GM19463 (cell line): ENCODE results near the gene ST3GAL5.
"Not testable (repeated sequence)": the region's sequence is repeated elsewhere in the genome, so short reads cannot be mapped to it uniquely, and the experiment has no call there.

Source experiments
- ATAC-seq: cut with Tn5 transposase; IDR thresholded peaks from one replicate; pipeline ENCODE4 v1.9.1; 2021; ENCODE audit warnings: mild to moderate bottlenecking, moderate library complexity; ENCODE audit not compliant: unreplicated experiment

The ST3GAL5 gene

DNA sequence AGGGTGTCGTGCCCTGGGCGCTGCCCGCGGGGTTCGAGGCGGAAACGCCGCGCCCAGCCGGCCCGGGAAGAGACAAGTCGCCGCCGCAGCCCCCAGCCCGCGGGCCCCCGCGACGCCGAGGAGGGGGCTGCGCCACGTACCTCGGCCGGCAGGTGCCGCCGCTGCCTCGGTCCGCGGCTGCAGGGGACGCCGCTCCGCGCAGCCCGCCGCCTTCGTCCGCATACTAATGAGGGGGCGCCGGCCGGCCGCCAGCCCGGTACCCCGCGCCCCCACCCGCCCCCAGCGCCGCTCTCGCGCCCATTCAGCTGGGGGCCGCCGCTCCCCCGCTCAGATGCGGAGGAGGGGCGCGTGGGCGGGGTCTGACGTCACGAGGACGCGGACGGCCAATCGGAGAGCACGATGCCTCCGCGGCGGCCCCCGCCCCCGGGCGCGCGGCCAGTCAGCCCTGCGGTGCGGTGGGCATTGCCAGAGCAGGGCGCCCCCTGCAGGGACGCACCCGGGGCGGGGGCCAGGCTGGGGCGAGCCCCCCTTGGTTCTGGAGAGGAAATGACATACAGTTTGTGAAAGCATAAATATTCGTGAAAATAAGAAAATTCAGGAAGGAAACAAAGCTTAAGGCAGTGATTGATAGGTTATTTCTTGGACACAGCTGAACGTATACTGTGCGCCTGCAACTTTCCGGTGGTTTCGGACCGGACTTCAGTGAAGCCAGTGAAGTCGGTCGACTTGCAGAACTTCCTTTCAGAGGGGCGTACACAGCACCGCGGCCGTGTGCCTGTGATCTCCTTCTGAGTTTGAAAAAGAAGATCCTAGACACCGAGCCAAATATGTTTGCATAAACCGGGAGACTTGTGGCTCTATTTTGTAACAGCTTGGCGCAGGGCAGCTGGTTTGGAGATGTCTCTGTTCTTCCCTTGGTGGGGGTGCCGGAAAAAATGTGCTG, at the start of gene ST3GAL5:
ST3GAL5 (minus strand) TSS at position 307 of the 943 bp plus-strand sequence; CDS start at position 222, 85 bp downstream.
- peak; percentile 80 for ATAC-seq

DNA sequence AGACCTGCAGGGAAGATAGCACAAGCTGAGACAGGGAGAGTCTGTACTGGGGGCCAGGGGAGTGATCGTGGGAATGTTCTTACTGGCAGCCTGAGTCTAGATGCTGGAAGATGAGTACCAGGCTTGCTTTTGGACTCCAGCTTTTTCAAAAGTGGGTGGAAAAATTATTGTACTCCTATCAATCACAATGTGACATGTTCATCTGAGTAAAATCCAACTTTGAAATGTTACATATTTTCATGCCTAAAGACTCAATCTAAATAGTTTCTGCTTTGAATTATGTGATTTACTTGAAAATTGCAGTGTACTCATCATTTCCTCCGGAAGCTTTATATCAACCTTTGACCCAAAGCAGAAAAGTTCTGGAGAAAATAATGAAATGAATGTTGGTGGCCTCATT, 49.7 kb upstream of the ST3GAL5 start:
- ATAC-seq: no peak

DNA sequence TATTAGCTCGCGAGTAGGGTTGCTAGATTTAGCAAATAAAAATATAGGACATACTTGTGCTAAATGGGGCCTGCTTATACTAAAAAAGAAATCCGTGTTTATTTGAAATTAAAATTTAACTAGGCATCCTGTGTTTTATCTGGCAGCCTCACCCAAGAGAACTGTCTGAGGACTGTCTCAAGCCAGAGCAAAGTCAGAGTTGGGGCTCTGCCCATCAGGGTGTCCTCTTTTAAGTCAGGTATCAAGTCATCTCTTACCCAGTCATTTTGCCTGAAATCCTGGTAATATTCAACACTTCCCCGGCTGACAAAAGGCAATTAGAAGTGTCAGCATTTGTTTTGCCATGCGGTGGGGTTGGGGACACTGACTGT, 48.3 kb upstream of the ST3GAL5 start:
- ATAC-seq: no peak

DNA sequence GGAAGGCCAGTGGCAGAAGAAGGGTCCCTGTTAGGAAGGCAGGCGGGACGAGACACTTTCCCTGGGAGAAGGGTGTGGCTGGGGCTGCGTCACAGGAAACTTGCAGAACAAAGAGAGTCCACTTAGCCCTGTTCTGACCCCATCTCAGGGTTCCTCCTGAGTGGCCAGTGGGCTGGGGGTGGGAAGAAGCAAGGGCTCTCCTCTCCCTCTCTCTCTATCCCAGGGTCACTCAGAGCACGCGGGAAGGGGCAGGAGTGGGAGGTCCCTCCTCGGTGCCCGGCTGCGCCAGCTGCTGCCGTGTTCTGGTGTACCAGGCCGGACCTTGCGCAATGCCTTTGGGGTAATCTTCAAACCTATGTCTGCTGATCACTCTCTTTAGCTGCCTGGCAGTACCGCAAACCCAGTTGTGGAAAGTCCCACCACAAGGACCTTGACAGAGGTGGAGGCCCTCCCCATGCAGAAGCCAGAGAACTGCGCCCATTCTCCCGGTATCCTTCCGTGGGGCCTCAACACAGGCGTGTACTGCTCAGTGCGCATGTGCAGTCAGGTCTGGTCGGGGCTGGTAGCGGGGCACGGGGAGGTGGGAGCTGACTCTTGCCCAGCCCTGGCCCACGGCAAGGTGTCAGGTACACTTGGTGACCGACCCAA, 47.8 kb upstream of the ST3GAL5 start:
- no peak for ATAC-seq

DNA sequence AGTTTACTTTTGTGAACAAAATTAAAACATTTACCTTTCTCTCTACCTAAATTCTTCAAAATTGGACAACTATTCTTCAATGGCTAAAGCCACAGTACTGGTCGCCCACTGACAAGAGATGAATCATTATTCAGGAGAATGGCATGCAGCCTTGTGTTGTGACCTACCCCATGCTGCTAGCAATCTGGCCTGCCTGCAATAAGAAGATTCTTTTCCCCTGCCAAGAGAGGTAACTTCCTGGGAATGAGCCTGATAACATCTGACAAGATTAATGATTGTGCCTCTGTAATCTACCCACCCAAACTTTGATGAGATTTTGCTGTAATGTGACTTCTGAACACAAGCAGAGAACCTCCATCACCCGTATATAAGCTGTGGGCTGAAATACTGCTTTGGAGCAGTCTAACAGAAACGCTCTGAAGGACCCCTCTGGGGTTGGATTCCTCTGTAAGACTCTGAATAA, 47.0 kb upstream of the ST3GAL5 start:
- no peak for ATAC-seq

DNA sequence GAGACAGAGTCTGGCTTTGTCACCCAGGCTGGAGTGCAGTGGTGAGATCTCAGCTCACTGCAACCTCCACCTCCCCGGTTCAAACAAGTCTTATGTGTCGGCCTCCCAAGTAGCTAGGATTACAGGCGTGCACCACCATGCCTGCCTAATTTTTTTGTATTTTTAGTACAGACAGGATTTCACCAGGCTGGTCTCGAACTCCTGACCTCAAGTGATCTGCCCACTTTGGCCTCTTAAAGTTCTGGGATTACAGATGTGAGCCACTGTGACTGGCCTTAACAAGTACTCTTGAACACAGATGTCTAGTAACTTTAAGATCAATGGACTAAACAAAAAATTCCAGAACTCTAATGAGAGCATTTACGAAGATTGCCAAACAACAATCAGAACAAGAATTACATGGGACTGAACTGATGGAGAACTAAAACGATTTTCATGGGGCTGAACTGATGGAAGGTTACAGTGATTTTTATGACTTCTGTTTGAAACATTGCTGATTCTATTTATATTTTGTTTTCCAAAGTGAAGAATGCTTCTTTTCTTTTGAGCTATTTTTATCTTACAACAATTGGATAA, 46.5 kb upstream of the ST3GAL5 start:
- no peak for ATAC-seq

DNA sequence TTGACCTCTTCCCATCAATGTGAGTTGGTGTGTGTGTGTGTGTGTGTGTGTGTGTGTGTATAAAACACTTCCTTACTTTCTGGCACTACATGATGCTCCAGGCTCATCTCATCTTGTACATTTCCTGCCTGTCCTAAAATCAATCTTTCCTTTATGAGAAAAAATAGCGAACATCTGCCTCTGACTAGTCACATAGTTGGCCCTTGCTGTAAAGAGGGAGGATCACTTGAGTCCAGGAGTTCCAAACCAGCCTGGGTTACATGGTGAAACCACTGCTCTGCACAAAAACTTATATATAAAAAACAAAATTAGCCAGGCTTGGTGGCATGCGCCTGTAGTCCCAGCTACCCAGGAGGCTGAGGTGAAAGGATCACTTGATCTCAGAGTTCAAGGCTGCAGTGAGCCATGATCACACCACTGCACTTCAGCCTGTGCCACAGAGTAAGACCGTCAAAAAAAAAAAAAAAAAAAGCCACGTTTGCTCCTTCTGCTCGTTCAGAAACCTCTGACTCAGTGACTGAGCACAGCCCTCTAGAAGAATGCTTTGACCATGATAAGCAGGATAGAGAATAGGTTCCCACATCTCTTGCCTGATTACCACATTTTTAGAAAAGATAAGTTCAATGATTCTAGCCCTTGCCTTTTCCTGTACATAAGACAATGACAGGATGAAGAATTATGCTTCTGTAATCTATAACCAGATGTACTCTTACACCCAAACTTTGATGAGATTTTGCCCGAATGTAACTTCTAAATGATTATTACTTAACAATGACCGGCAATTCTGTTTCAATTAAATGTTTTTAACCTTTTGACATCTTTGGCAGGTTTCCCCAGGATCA, 45.2 kb upstream of the ST3GAL5 start:
- ATAC-seq: no peak

DNA sequence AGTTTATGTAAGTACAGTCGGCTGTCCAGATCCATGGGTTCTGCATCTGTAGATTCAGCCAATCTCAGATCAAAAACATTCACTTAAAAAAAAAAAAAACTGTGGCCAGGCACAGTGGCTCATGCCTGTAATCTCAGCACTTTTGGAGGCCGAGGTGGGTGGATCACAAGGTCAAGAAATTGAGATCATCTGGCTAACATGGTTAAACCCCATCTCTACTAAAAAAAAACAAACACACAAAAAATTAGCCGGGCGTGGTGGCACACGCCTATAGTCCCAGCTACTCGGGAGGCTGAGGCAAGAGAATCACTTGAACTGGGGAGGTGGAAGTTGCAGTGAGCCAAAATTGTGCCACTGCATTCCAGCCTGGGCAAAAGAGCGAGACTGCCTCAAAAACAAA, 42.4 kb upstream of the ST3GAL5 start:
- ATAC-seq: not testable (repeated sequence)

DNA sequence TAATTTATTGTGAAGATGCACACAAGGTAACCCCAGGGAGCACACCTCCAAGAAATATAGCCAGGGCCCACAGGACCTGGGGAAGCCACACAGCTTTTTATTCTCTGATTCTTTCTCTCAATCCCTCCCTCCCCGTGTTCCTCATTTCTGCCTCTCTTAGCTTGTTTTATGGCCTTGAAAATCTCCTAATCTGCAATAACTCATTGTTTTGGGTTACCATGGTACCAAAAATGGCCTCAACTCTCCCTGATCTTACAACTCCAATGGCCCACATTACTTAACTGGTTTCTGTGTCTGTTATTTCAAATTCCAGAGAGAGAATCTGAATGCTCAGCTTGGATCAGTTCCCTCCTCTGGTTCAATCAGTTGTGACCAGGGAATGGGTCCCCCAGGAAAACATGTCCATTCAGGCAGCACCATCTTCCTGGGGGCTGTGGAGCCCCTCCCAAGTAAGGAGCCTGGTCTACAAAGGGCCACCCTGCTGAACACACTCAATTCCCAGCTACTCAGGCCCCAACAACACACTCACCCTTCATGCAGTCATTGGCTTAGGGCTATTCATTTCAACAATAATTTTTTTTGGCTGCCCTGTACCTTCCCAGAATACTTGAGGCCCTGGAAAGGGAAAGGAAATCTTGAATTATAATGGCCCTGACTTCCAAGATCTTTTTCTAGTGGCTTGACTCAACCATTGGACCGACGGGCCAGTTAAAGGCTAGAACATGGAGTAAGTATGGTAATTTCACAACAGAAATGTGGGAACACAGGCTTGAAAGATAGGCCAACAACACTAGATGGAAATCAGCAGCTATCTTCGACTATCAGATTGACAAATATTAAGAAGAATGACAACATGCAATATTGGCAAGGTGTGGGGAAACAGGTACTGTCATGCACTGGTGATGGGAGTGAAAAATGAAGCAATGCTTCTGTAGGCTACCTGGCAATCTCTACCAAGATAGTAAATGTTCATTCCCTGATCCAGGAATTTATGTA, 41.6 kb upstream of the ST3GAL5 start:
- ATAC-seq: no peak

DNA sequence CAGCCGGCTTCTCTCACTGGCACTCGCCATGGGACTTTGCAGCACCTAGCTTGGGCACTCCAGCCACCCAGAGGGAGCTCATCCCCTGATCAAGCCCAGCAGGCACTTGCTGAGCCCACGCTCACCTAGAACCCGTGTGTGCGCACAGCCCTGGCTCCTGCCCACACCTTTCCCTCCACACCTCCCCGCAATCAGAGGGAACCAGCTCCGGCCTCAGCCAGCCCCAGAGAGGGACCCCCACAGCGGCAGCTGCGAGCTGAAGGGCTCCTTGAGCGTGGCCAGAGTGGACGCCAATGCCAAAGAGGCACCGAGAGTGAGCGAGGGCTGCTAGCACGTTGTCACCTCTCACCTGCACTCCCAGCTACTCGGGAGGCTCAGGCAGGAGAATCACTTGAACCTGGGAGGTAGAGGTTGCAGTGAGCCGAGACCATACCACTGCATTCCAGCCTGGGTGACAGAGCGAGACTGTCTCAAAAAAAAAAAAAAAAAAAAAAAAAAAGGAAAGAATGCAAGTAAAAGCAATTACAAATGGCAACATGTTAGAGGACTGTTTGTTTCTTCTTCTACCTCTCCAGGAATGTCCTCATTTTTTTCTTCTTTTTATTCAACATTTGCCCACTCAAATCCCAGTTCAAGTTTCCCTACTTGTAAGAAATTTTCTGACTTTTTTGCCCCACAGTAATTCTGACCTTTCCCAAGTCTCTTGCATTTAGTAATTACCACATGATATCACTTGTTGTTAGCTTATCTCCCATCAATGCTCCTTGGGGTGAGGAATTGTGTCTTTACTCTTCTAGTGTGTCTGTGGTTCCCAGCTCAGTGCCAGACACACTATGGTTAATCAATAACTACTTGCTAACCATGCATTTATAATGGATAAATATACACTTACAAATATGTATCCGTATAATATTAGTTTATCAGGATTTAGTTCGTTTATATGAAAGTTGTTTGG, 40.6 kb upstream of the ST3GAL5 start:
- no peak for ATAC-seq

DNA sequence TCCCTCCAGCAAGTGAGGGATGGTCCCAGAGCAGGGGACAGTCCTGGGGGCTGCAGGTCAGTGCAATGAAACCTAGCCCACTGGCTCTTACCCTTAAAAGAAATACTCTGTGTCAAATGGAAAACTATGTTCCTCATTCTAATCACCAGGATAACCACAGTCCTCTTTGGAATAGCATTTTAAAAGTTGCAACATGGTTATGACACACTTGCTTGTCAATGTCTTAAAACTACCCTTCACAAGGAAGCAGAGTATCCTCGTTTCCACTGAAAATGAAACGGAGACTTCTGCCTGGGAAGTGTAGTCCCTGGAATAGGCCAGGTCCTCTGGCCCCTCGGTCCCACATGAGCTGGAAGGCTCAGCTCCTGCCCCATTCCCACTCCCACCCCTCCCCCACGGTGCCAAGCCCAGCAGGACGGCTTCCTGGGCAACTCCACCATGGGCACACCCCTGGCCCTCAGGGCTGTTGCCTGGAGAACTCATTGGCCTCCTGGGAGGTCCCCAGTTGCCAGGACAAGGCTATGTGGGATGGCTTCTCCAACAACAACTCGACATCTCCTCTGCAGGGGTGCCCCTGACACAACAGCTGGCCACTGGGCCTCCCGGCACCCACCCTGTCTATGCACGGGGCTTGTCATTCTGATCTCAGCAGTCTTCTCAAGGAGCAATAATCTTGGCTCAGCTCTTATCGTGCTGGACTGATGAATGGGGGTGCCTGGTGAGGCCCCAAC, 38.3 kb upstream of the ST3GAL5 start:
- no peak for ATAC-seq

DNA sequence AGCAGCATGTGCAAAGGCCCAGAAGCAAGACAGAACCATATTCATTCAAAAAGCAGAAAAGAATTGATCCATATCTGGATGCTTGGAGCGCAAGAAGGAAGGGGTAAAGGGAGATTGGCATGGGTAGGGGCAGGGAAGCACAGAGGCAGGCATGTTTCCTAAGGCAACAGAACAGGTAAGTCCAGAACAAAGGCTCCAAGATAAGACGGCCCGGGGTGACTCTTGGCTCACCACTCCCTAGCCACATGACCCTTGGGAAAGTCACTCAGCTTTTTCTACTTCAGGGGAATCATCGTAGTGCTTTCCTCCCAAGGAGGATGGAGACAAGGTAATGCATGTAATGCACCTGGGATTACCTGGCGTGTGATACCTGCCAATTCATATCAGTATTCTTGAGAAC, 37.7 kb upstream of the ST3GAL5 start:
- ATAC-seq: no peak

DNA sequence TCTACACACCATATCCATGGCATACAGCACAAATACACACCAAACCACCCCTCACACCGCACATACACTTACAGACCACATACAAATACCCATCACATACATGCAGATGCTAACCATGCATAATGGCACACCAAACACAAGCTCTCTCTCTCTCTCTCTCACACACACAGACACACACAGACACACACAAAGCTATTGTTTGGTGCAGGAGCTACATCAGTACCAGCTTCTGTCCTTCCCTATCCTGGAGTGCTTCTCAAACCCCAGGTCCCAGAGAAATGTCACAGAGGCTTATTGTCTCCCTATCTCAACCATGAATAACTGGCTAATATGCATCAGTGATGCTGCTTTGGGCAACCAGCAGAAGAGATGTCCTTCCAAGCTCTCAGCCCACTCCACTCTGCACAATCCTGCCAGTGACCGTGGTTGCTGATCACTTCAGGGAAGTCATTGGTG, 36.5 kb upstream of the ST3GAL5 start:
- ATAC-seq: no peak

DNA sequence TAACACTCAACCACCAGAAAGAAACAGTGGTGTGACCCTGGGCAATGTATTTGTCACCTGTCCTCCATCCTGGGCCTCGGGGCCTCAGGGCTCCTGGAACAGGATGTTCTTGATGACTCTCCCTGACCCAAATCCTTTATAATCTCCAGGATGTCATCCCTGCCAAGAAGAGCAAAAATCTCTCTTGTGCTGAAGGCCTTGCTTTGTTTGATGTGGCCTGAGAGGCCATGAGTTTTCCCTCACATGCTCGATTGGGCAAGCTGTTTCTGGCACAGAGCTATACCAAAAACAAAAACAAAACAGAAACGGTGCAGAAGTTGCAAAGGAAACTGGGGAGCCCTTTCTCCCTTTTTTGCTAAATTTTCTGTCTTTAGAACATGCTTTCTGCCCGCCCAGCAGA, 35.7 kb upstream of the ST3GAL5 start:
- ATAC-seq: no peak

DNA sequence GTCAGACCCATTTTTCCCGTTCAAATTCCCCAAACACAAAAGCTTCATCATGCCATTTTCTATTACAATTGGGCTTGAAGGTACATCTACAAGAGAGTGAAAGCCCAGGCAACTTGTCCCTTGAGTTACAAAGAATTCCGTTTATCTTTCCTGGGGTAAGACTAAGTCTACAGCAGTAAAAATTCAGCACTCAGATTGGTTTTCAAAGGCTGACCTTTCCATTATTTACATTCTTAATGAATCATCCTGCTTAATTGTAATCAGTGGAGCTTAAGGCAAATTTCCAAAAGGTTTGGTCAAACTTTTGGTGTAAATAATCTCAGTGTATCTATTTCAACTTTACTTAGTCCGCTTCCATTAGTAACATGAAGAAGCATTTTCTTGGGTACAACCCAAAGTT, 33.4 kb upstream of the ST3GAL5 start:
- no peak for ATAC-seq

DNA sequence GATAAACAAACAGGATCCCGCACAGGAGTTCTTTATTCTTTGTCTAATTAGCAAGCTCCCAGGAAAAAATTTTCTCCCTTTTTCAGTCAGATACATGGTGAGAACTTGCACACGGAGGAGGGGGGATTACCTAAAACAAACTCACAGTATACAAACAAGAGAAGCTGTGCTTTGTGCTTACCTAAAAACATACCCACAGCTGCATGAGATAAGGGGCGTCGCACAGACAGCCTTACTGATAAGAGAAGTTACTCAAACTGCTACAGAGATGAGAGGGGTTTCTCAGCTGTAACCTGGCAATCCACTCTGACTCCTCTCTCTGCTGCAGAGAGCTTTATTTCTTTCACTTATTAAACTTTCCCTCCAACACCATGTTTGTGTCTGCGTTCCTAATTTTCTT, 32.9 kb upstream of the ST3GAL5 start:
- ATAC-seq: no peak

DNA sequence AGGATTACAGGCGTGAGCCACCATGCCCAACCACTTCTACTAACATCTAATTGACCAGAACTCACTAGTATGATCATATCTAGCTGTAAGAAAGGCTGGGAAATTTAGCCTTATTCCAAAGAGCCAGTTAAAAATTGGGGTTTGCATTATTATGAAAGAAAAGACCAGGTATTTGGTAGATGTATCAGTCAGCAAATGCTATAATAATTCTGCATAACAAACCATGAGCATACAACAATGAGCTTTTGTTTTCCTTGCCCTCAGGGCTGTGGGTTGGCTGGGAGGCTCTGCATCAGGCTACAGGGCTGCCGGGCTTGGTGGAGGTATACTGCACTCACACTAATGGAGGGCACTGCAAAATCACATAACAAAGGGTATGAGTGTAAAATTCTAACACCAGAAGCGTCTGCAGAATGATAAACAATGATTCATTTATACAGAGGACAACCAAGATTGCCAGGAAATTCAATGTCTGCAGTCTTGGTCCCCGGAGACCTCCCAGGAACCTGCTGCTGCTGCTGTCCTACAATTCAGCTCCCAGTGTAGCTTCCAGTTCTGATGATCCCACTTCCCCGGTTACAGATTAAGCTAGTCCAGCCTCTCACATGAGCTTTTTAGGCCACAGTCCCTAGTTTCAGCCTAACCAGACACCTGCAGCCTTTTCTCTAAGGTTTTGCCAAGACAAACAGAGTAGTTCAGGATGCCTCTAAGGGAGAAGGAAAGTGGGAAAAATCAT, 32.2 kb upstream of the ST3GAL5 start:
- no peak for ATAC-seq
